Measurements from ENCODE around the gene LY86. TPM values are rescaled to one million over a fixed set of nuclear protein-coding genes. Genes with fewer than 3 reads are reported as not detected.

Gene LY86
- total RNA-seq, 2 donors from 2014 or later = 1.9 to 2.4 TPM

- no peak for ATAC-seq
- no peak for DNase-seq
- intact Hi-C loops (cut with DNase I) = no loop called here
These were observed 99.8 kb downstream of the LY86 start for GRCh38 chr6:6688283-6688682.

DNA sequence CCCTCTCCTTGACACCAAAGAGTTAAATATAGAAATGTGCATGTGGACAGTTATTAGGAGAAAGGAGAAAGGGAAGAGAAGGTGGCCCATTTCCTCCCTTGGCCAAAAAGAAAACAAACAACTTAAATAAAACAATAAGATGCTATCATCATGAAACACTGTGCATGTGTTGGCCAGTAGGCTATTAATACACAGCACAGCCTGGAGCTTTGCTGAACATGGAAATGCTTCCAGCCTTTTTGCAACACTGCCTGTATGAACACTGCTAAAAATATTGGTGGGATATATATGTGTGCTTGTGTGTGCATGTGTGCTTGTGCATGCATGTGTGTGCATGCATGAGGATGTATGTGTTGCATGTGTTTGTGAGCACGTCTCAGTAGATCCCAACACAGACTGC, 100.4 kb downstream of the LY86 start:
- intact Hi-C loops (cut with DNase I) = no loop called here
- ATAC-seq (no peak), DNase-seq (no peak)

GRCh38 chr6:6689400-6690143, 101.1 kb downstream of the LY86 start:
- DNase-seq = no peak

DNA sequence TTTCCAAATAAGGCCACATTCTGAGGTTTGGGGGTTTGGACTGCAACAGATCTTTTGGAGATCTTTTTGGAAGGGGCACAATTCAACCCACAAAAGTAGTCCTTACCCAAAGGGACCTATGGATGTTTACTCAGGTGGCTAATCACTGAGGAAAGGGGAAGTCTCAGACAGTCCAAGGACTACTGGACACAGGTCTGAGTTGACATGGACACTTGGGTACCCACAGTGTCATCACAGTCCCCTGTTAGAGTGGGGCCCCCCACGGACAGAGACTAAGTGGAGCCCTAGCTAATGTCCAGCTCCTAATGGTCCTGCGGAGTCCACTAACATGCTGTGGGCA, 101.6 kb downstream of the LY86 start:
- DNase-seq (no peak), ATAC-seq (no peak)
- intact Hi-C loops (cut with DNase I) = no loop called here

More at GRCh38 chr6:6689400-6690143, 101.1 kb downstream of the LY86 start:
- peak in 1 of 2 donors; percentile 31 for ATAC-seq
- intact Hi-C loops (cut with DNase I) = no loop called here

- ATAC-seq = peak in 1 of 2 donors; percentile 2
- intact Hi-C loops (cut with DNase I) = no loop called here
- DNase-seq = no peak
These were observed 105.9 kb downstream of the LY86 start for GRCh38 chr6:6694368-6694780.

GRCh38 chr6:6694825-6695624, 106.5 kb downstream of the LY86 start:
- peak; percentile 7 to 65 for ATAC-seq
- DNase-seq = peak; percentile 75
- intact Hi-C loops (cut with DNase I) = no loop called here

DNA sequence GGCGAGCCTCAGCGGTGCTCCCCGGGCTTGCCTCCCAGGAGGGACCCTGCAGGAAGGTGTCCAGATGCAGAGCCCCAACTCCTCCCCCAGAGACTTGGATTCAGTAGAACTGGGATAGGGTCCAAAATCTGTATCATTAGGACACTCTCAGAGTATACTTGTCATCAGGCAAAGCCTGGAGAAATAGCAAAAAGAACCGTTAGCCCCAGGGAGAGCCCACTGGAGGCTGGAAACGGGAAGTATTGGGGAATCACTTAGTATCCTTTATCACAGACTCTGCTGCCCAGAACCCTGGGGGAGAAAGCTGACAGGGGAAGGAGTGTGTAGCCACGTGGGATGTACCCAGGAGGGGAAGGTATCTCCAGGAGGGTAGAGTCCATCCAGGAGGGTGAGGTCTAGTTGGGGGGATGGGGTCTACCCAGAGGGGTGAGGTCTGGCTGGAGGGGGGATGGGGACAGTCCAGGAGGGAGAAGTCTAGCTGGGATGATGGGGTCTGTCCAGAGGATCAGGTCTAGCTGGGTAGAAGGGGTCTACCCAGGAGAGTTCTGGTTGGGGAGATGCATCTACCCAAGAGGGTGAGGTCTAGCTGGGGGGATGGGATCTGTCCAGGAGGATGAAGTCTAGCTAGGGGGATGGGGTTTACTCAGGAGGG, 107.2 kb downstream of the LY86 start:
- ATAC-seq = peak; percentile 19 to 20
- intact Hi-C loops (cut with DNase I) = no loop called here

DNA sequence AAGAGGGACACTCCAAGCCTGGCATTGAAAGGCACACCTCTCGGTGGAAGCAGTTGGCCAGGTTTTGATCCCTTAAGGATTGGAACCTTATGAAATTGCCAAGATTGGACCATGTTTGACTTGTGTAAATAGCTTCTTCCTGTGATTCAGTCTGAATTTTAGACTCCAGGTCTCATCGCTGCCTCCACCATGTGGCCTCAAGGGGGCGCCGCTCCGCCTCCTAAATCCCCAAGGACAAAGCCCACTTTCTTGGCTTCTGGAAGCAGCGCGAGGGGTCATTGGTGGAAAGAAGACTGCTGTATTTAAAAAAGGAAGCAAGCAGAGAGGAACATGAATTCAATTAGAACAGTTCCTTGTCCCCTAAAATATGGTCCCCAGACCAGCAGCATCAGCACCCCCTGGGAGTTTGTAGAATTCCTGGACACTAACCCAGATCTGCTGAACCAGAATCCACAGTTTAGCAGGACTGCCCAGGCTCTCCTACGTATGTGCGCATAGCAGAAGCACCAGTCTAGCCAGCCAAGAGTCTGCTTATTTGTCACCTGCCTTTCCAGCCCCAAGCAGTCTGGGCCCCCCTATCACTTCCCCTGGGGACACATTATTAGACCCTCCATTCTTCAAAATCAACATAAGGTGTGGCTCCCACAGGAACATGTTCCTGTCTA, 108.5 kb downstream of the LY86 start:
- ATAC-seq (peak in 1 of 2 donors; percentile 5), DNase-seq (peak; percentile 74)
- intact Hi-C loops (cut with DNase I) = no loop called here

More for the DNA sequence above, 107.2 kb downstream of the LY86 start:
- DNase-seq = no peak

- intact Hi-C loops (cut with DNase I) = no loop called here
- no peak for DNase-seq
These were observed 109.1 kb downstream of the LY86 start for GRCh38 chr6:6697620-6698019.

DNA sequence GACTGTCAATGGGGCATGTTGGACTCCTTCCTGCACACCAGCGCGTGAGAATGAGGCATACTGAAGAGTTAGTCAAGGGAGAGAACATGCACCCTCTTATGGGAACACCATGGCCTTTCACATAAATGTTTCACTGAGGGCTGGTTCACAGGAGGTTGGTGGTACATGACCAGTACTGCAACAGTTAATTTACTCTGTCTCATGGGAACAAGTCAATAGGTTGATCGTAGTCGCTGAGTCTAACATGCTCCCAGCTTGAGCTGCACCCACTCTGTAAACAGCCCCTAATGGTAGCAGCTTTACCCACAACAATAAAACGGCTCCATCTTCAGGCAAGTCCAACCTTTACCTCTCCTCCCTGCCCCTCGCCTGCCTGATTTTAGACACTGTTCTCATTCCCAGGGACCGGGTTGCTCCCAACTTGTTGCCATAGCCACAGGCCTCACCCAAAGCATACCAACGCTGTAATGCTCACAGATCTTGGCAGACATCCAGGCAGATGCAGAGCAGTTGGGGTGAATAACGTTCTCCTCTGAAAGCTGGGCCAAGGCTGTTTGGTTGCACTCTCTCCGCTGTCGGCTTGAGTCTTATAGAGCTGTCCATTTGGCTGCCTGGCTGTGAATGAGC, 111.3 kb downstream of the LY86 start:
- ATAC-seq = peak; percentile 78 to 85
- intact Hi-C loops (cut with DNase I) = no loop called here

More at GRCh38 chr6:6697620-6698019, 109.1 kb downstream of the LY86 start:
- ATAC-seq = no peak

DNA sequence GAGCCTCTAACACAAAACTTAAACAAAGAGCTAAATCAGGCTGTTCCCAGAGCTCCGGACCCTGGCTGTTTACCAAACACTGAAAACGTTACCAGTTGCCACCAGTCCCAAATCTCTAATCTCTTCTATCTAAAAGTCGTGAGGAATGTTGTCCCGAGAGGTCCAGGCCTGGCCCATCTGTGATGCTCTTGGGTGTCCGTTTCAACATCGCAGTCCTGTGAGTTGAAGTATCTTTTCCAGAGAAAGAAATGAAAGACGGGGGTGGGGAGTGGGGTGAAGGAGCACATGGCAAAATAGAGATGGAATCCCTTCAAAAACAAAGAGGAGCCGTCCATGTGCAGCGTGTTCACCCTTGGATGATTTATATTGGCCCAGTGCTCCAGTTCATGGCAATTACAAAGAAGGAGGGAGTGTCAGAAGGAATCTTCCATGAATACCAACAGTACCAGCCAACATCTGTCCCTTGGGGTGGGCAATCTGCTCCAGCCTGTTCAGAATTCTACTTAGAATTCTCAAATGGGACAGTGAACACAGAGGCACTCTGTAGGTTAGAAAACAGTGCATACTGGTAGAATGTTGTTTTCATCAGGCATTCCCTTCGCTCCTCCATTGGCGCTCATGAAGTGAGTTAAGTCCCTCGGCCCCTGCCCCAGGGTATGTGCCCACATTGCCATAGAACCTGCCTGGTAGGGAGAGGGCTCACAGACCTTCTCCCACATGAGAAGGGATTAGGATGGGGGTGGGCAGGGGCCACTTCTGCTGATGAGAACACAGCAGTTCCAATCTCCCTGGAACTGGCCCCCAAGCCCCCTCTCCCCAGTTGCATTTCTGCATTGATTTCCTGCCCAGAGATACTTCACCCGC, 112.1 kb downstream of the LY86 start:
- intact Hi-C loops (cut with DNase I) = no loop called here
- peak in 1 of 2 donors; percentile 32 for ATAC-seq

More for the DNA sequence above, 111.3 kb downstream of the LY86 start:
- peak; percentile 84 for DNase-seq

GRCh38 chr6:6701864-6702263, 113.3 kb downstream of the LY86 start:
- intact Hi-C loops (cut with DNase I) = no loop called here

More for the DNA sequence above, 112.1 kb downstream of the LY86 start:
- no peak for DNase-seq

GRCh38 chr6:6703699-6704098, 115.2 kb downstream of the LY86 start:
- ATAC-seq (no peak), DNase-seq (no peak)
- intact Hi-C loops (cut with DNase I) = no loop called here

More at GRCh38 chr6:6701864-6702263, 113.3 kb downstream of the LY86 start:
- ATAC-seq = no peak
- no peak for DNase-seq
